HUDEP-2 (cell line): Measurements from ENCODE around the gene RSPH6A.
"Not testable (repeated sequence)": the region's sequence is repeated elsewhere in the genome, so short reads cannot be mapped to it uniquely, and the experiment has no call there.

Source experiments
- DNase-seq, 76 experiments: peaks; one replicate each; lab custom pipeline; 2025; ENCODE audit not compliant: unreplicated experiment in 76 of 76; lab: John Stamatoyannopoulos, UW

Gene RSPH6A

GRCh38 chr19:45767881-45768654, 47.0 kb downstream of the RSPH6A start:
- peak in 40 of 76 experiments; percentile 25 to 73 (median 48) for DNase-seq

DNA sequence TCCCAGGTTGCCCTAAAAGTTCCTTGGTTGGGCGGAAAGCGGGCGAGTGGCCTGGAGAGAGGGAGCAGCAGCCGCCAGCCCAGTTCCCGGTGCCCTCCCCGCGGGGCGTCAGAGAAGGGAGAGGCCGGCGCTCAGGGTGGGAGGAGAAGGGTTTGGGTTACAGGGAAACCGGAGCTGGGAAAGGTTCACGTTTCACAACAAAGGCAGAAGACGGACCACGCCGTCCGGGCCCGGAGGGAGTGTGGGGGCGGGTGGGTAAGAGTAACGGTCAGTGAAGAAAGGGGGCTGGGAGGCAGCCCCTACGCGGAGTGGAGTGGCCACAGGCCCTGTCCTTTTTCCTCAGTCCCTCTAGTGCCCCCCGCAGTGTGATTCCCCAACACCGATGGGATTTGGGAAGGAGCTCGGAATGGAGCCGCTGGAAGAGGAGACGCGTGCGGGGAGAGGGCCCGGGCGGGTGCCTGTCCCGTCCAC, 47.7 kb downstream of the RSPH6A start:
- DNase-seq = no peak

GRCh38 chr19:45766869-45767346, 48.2 kb downstream of the RSPH6A start:
- DNase-seq = no peak

DNA sequence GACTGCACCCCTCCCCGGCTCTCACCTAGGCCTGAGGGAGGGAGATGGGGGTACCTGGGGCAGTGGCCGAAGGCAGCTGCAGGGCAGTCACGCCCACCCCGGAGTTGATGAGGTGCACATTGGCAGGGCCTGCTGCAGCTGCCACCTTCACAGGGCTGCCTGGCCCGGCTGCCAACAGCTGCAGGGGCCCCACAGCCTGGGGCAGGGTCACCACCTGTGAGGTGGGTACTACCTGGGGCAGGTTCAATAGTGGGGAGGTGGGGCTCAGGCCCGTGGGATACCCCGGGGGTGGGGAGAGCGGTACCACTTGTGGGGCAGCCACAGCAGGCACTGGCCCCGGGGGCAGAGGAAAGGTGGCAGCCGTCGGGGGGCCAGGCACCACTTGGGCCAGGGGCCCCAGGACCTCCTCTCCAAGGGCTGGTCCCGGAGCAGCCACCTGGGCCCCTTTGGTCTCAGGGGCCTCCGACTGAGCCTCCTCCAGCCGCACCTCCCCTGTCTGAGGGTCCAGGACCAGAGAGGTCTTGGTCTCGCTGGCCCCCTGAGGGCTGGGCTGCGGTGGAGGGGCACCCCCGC, 48.7 kb downstream of the RSPH6A start:
- DNase-seq = no peak

- no peak for DNase-seq
Measured at GRCh38 chr19:45765702-45766295, 49.3 kb downstream of the RSPH6A start.

- DNase-seq = no peak
Measured at GRCh38 chr19:45764945-45765701, 50.0 kb downstream of the RSPH6A start.

DNA sequence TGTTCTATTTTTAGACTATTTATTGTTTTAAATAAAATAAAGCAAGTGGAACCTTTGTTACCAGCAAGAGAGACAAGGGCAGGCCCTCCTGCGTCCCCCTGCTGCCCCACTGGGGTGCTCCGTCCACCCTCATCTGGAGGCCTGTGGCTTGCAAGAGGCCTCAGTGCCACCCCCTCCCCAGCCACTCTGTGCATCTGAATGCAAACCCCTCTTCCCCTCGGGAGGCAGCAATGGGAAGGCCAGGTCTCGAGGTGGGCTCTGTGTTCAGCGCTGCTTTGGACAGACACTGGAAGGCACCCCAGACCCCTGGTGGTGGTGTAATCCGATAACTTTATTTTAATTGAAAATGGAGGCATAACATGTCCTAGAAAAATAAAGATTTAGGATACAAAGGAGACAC, 50.6 kb downstream of the RSPH6A start:
- no peak for DNase-seq

GRCh38 chr19:45763691-45764294, 51.3 kb downstream of the RSPH6A start:
- DNase-seq = no peak

GRCh38 chr19:45762870-45763631, 52.1 kb downstream of the RSPH6A start:
- no peak for DNase-seq

- DNase-seq = no peak
Measured at GRCh38 chr19:45761714-45762113, 53.4 kb downstream of the RSPH6A start.

- DNase-seq = no peak
Measured at GRCh38 chr19:45758921-45759320, 56.2 kb downstream of the RSPH6A start.

- DNase-seq = no peak
Measured at GRCh38 chr19:45757695-45758094, 57.4 kb downstream of the RSPH6A start.

DNA sequence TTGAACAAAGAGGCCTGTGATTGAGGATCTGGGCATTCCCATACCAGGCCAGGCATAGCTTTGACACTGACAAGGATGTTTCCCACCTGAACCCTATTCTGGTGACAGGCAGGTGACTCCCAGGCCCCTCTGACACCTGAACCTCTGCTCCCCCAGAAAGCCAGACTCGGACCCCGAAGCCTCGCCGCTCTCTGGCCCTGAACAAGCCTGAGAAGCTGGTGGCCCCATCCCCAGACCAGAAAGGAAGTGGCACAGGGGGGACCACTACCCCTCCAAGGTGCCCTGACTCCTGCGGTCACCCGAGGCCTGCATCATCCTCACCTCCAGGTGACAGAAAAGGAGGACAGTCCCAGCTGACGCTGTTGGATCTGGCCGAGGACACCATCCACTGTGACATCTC, 60.8 kb downstream of the RSPH6A start:
- DNase-seq = no peak

GRCh38 chr19:45753548-45753947, 61.6 kb downstream of the RSPH6A start:
- DNase-seq = peak in 22 of 76 experiments; percentile 7 to 56 (median 30)

GRCh38 chr19:45752639-45753038, 62.5 kb downstream of the RSPH6A start:
- no peak for DNase-seq

DNA sequence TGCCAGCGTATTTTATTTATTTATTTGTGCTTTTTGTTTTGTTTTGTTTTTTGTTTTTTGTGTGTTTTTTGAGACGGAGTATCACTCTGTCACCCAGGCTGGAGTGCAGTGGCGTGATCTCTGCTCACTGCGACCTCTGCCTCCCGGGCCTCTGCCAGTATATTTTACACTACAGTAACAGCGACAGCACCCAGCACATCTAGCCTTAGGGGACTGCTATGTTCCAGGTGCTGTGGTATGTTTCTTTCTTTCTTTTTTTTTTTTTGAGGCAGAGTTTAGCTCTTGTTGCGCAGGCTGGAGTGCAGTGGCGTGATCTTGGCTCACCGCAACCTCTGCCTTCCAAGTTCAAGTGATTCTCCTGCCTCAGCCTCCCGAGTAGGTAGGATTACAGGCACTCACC, 63.6 kb downstream of the RSPH6A start:
- DNase-seq = not testable (repeated sequence)

DNA sequence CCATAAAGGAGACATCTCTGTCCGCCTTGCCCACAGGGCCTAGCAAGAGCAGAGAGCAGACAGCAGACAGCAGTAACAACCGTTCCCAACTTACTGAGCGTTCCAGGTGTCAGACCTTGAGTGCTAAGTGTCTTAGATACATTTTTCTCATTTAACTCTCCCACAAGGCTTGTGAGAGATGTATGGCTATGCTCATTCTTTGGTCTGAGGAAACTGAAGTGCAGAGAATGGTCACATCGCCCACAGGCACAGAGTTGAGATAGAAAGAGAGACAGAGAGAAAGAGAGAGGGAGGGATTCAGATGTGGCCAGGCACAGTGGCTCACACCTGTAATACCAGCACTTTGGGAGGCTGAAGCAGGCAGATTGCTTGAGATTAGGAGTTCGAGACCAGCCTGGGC, 67.6 kb downstream of the RSPH6A start:
- no peak for DNase-seq

DNA sequence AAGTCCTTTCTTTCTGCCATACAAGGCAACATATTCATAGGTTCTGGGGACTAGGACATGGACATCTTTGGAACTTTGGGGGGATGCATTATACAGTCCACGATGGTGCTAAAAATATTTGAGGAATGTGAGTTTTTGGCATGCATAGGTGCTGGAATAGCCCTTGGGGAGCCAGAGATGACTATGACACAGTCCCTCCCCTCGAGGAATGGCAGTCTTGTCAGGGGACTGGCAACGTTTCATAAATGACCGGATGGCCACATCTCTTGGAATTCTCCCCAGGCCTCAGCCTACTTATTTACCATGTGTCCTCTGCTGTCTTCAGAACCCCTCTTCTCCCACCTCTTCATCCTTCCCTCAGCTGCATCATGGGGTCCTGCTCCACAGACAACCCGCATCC, 68.2 kb downstream of the RSPH6A start:
- no peak for DNase-seq
